ENCODE measurements around the gene UBTF.

Gene UBTF

GRCh38 chr17:44214896-44215295, 4.6 kb downstream of the UBTF start:
- no peak for DNase-seq (ENCODE audit: low read depth in 2 of 2)
- TF ChIP-seq, protein P1, sequence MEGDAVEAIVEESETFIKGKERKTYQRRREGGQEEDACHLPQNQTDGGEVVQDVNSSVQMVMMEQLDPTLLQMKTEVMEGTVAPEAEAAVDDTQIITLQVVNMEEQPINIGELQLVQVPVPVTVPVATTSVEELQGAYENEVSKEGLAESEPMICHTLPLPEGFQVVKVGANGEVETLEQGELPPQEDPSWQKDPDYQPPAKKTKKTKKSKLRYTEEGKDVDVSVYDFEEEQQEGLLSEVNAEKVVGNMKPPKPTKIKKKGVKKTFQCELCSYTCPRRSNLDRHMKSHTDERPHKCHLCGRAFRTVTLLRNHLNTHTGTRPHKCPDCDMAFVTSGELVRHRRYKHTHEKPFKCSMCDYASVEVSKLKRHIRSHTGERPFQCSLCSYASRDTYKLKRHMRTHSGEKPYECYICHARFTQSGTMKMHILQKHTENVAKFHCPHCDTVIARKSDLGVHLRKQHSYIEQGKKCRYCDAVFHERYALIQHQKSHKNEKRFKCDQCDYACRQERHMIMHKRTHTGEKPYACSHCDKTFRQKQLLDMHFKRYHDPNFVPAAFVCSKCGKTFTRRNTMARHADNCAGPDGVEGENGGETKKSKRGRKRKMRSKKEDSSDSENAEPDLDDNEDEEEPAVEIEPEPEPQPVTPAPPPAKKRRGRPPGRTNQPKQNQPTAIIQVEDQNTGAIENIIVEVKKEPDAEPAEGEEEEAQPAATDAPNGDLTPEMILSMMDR (IDR thresholded peaks at IDR 0.05; ENCODE audit: low read depth, low read length): no peak
- H3K4me3 ChIP-seq (replicated peaks in 1 of 2; ENCODE audit: low read depth in 2 of 2, low read length in 2 of 2): no peak overlapping the region

GRCh38 chr17:44214230-44214494, 5.3 kb downstream of the UBTF start:
- TF ChIP-seq, protein P1 (IDR thresholded peaks at IDR 0.05; ENCODE audit: low read depth, low read length): no peak
- H3K4me3 ChIP-seq (replicated peaks in 1 of 2; ENCODE audit: low read depth in 2 of 2, low read length in 2 of 2): no peak overlapping the region
- no peak for DNase-seq (ENCODE audit: low read depth in 2 of 2)

DNA sequence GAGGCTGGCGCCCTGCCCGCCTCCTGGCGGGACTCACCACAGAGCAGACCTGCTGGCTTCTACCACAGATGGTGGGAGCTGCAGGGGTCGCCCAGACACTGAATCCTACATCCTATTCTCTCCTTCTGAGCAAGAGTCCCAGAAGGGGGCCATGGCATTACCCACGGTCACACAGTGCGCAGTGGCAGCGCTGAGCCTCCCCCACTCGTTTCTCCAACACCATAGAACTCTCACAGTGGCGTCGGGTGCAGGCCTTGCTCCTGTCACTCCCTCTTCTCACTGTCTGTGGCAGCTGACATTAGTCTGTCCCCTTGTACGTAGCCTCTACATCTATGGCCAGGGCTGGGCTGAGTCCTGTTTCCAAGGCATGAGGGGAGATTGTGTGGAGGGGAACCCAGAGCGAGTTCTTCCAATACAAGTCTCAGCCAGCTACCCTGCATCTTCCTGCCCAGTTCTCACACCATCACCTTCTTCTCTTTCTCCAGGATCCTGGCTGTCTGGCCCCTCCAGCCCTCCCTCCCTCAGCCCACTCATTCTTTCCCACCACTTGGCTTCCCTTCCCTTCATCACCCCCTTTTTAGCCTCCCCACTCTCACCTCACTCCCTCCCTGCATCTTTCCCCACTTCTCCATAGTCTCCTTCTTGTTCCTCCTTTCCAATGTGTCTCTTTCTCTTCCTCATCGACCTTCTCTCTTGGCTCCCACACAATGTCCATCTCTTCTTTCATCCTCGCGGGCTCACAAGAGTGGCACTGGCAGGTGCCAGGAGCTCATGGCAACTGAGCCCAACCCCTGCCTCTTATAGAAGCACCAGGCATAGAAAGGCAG, 5.9 kb downstream of the UBTF start:
- no peak for DNase-seq (ENCODE audit: low read depth in 2 of 2)
- TF ChIP-seq, protein P1 (IDR thresholded peaks at IDR 0.05; ENCODE audit: low read depth, low read length): no peak
- H3K4me3 ChIP-seq (replicated peaks in 1 of 2; ENCODE audit: low read depth in 2 of 2, low read length in 2 of 2): no peak overlapping the region

- H3K4me3 ChIP-seq (replicated peaks in 1 of 2; ENCODE audit: low read depth in 2 of 2, low read length in 2 of 2): no peak overlapping the region
- TF ChIP-seq, protein P1 (IDR thresholded peaks at IDR 0.05; ENCODE audit: low read depth, low read length): no peak
- no peak for DNase-seq (ENCODE audit: low read depth in 2 of 2)
Measured at GRCh38 chr17:44212507-44213402, 6.7 kb downstream of the UBTF start.

DNA sequence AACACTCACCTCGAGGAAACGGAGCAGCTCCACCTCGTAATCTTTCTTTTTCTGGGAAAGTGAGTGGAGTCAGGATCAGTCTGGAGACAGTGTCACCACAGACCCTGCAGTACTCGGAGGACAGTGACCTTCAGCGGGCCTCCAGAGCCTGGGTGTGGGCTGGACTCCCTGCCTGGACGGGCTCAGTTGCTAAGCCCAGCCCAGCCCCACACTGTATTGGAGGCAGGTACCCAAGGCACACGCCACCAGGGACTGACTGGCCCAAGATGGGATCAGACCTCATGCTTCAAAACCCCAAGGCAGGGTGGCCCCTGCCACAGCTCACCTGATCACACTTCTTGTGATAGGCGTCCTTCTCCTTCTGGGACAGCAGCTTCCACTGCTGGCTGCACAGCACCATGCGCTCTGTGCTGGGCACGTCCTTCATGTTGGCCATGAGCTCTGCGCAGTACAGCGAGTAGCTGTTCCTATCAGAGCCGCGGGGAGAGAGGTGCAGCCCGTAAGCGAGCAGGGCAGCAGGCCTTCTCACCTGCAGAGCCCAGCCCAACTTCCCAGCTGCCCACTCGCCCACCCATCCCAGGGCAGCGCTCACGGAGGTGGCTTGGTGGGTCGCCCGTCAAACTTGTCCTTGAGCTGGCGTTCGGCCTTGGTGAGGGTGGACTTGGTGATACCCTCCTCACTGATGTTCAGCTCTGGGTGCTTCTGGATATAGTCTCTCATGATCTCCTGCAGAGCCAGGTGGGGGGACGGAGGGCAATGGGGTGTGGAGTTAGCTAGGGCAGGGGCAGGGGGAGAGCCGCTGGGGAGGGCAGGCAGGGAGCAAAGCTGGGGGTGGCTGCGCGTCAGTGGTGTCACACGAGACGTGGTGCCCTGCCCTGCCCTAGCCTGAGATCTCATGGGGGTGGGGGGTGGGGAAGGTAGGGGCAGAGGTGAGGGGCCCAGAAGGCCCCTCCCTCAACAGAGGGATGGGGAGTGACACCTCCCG, 7.9 kb downstream of the UBTF start:
- H3K4me3 ChIP-seq (replicated peaks in 1 of 2; ENCODE audit: low read depth in 2 of 2, low read length in 2 of 2): no peak overlapping the region
- no peak for DNase-seq (ENCODE audit: low read depth in 2 of 2)
- TF ChIP-seq, protein P1 (IDR thresholded peaks at IDR 0.05; ENCODE audit: low read depth, low read length): no peak

All from cardiac fibroblast (primary cell).